PC-9 (cell line): ENCODE results near the gene INPP5F. TPM values are rescaled to one million over a fixed set of nuclear protein-coding genes. Genes with fewer than 3 reads are reported as not detected.

ENCODE experiments used
- BruUV-seq: library from RNA; stranded (reverse); fragments of 400-500 nt; replicated peaks from 2 replicates; lab custom pipeline; 2021; lab: Mats Ljungman, UMichigan
- CTCF ChIA-PET: fragments of 300-600 bp; sonication (Branson Sonifier 250); formaldehyde crosslinking; loops from one replicate; lab custom pipeline; 2022; ENCODE audit warnings: antibody characterized with exemption; lab: Charles Lee
- POLR2A ChIA-PET: fragments of 300-600 bp; sonication (Branson Sonifier 250); formaldehyde crosslinking; loops from one replicate; lab custom pipeline; 2022; ENCODE audit warnings: antibody characterized with exemption; ENCODE audit not compliant: unreplicated experiment; lab: Charles Lee
- DNase-seq, 2 experiments: peaks; one replicate each; pipeline versions ENCODE4 v3.0.0 to v3.0.0-alpha.2; 2015 to 2022; ENCODE audit warnings: mixed read lengths in 1 of 2
- H2AFZ ChIP-seq: fragments of 200-600 bp; sonication (generic); 2 replicates; pipeline ENCODE4 v1.8.1; 2017; ENCODE audit warnings: antibody characterized with exemption
- H3F3A ChIP-seq: fragments of 200-600 bp; sonication (generic); 2 replicates; pipeline ENCODE4 v1.8.1; 2017; ENCODE audit warnings: antibody characterized with exemption, mild to moderate bottlenecking, low read depth; ENCODE audit not compliant: insufficient read depth
- H3K27ac ChIP-seq: fragments of 200-600 bp; sonication (generic); 2 replicates; pipeline ENCODE4 v1.6.1; 2016; ENCODE audit warnings: mixed run types
- H3K27me3 ChIP-seq: fragments of 200-600 bp; sonication (generic); 2 replicates; pipeline ENCODE4 v1.6.1; 2016; ENCODE audit warnings: low read depth, mixed run types; ENCODE audit not compliant: insufficient read depth
- H3K36me3 ChIP-seq: fragments of 200-600 bp; sonication (generic); 2 replicates; pipeline ENCODE4 v1.6.1; 2016; ENCODE audit warnings: low read depth, mixed run types
- H3K4me1 ChIP-seq: fragments of 200-600 bp; sonication (generic); replicated peaks from 2 replicates; pipeline ENCODE4 v1.6.1; 2016; ENCODE audit warnings: mixed run types; ENCODE audit not compliant: insufficient read depth
- H3K4me2 ChIP-seq: fragments of 200-600 bp; sonication (generic); 2 replicates; pipeline ENCODE4 v1.6.1; 2017; ENCODE audit warnings: mixed run types
- H3K4me3 ChIP-seq: fragments of 200-600 bp; sonication (generic); 2 replicates; pipeline ENCODE4 v1.6.1; 2016; ENCODE audit warnings: mixed run types
- H3K79me2 ChIP-seq: fragments of 200-600 bp; sonication (generic); 2 replicates; pipeline ENCODE4 v1.6.1; 2017; ENCODE audit warnings: low read depth, mixed run types
- H3K9me2 ChIP-seq: fragments of 200-600 bp; sonication (generic); 2 replicates; pipeline ENCODE4 v1.8.1; 2017; ENCODE audit warnings: mild to moderate bottlenecking; ENCODE audit not compliant: insufficient read depth
- H3K9me3 ChIP-seq: fragments of 200-600 bp; sonication (generic); 2 replicates; pipeline ENCODE4 v1.8.1; 2016; ENCODE audit warnings: low read depth; ENCODE audit not compliant: insufficient read depth
- H4K20me1 ChIP-seq: fragments of 200-600 bp; sonication (generic); 2 replicates; pipeline ENCODE4 v1.8.1; 2017; ENCODE audit not compliant: insufficient read depth
- EZH2 ChIP-seq: fragments of 200-600 bp; sonication (generic); IDR thresholded peaks from 2 replicates; pipeline ENCODE4 v1.8.0; 2017; ENCODE audit warnings: antibody characterized with exemption, low read depth
- intact Hi-C: fragments of 100-400 bp; cut with micrococcal nuclease; formaldehyde crosslinking; loops from one replicate; pipeline ENCODE4 v1.10.0; 2022; ENCODE audit not compliant: unreplicated experiment
- total RNA-seq: library from RNA; stranded (reverse); gene quantifications from 2 replicates; pipeline ENCODE4 v1.2.3, GENCODE V29; 2021
- TF ChIP-seq, protein P1 (sequence below): fragments of 200-600 bp; sonication (generic); conservative IDR thresholded peaks from 2 replicates; pipeline ENCODE4 v1.6.1; 2017; ENCODE audit warnings: mixed run types, antibody characterized with exemption, mild to moderate bottlenecking, moderate library complexity

The INPP5F gene
- total RNA-seq, 1 experiment from 2014 or later = 11.4 TPM

DNA sequence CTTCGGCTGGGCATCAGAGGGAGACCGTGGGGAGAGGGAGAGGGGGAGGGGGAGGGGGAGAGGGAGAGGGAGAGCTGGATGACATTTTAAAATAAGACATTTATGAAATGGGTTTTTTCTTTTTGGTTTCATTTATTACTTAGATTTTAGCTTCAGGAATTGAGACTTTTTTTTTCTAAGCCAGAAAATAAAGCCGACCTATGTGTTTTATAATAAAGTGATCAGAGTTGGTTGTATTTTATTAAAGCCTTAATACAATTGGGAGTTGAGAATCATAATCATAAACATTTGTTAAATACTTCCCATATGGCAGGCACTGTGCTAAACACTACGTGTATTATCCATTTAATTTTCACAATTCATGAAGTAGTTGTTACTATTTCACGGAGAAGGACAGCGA lies 70.2 kb downstream of the INPP5F start:
- Histone ChIP-seq H3K27ac (no peak overlapping the region), H3F3A (no peaks in the 10 kb centered on the region), H3K4me1 (no peaks in the 10 kb centered on the region), H3K4me3 (no peak overlapping the region), H3K79me2 (no peaks in the 10 kb centered on the region), H3K4me2 (no peak overlapping the region), H3K36me3 (no peaks in the 10 kb centered on the region), H3K9me2 (no peaks in the 10 kb centered on the region), H3K9me3 (no peaks in the 10 kb centered on the region), H4K20me1 (no peaks in the 10 kb centered on the region), H2AFZ (no peak overlapping the region), H3K27me3 (no peaks in the 10 kb centered on the region)
- ChIA-PET CTCF (no interaction called here), POLR2A (no interaction called here)
- no peak for DNase-seq
- no peak for TF ChIP-seq EZH2
- TF ChIP-seq, protein P1, sequence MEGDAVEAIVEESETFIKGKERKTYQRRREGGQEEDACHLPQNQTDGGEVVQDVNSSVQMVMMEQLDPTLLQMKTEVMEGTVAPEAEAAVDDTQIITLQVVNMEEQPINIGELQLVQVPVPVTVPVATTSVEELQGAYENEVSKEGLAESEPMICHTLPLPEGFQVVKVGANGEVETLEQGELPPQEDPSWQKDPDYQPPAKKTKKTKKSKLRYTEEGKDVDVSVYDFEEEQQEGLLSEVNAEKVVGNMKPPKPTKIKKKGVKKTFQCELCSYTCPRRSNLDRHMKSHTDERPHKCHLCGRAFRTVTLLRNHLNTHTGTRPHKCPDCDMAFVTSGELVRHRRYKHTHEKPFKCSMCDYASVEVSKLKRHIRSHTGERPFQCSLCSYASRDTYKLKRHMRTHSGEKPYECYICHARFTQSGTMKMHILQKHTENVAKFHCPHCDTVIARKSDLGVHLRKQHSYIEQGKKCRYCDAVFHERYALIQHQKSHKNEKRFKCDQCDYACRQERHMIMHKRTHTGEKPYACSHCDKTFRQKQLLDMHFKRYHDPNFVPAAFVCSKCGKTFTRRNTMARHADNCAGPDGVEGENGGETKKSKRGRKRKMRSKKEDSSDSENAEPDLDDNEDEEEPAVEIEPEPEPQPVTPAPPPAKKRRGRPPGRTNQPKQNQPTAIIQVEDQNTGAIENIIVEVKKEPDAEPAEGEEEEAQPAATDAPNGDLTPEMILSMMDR = no peak
- intact Hi-C loops = no loop called here
- BruUV-seq = no TSS peak

DNA sequence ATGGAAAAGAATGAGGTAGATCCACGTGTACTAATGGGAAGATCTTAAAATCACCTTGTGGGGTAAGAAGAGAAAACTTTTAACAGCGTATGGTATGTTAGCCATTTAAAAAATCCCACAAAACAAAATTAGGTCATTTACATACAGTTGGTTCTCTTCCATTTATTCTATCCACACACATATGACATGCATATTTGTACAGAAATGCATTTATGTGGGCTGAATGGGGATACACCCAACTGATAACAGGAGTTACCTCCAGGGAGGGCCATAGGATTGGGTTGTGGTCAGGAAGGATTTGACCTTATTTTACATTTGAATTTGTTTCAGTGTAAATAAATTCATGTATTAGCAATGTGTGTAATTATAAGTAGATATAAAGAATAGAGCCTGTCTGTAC lies 75.3 kb downstream of the INPP5F start:
- no peak overlapping the region for H2AFZ ChIP-seq
- H3K79me2 ChIP-seq = no peaks in the 10 kb centered on the region
- intact Hi-C loops = no loop called here
- H3K4me1 ChIP-seq = no peaks in the 10 kb centered on the region
- no peak overlapping the region for H3K27ac ChIP-seq
- no peak overlapping the region for H3K4me2 ChIP-seq
- no peaks in the 10 kb centered on the region for H4K20me1 ChIP-seq
- H3F3A ChIP-seq = no peaks in the 10 kb centered on the region
- H3K9me2 ChIP-seq = no peaks in the 10 kb centered on the region
- ChIA-PET CTCF (no interaction called here), POLR2A (no interaction called here)
- H3K36me3 ChIP-seq = no peaks in the 10 kb centered on the region
- no TSS peak for BruUV-seq
- H3K9me3 ChIP-seq = no peaks in the 10 kb centered on the region
- no peak for DNase-seq
- TF ChIP-seq, protein P1 = no peak
- no peak for TF ChIP-seq EZH2
- no peaks in the 10 kb centered on the region for H3K27me3 ChIP-seq
- no peak overlapping the region for H3K4me3 ChIP-seq

DNA sequence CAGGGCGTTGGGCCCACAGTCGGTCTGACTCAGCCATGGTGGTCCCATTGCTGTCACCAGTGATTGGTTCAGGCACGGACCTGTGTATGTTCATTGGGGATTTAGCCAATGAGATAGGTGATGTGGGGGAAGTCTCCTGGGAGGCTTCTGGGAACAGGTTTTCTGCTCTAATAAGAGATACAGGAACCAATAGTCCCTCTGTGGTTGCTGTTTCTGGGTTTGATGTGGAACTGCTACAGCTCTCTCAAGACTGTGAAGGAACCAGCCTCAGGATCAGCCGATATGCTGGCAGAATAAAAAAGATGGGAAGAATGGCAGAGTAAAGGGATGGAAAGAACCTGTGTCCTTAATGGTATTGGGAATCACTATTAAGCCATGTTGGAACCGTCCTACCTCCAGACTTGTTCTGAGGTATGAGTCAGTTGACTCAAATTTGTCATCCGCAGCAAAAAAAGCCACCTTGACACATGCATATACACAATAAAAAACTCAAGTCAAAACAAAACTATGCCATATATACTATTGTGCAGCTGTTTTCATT lies 76.2 kb downstream of the INPP5F start:
- Histone ChIP-seq H4K20me1 (no peaks in the 10 kb centered on the region), H3K4me1 (no peaks in the 10 kb centered on the region), H2AFZ (no peak overlapping the region), H3K4me3 (no peak overlapping the region), H3K27me3 (no peaks in the 10 kb centered on the region), H3K79me2 (no peaks in the 10 kb centered on the region), H3K27ac (no peak overlapping the region), H3K9me3 (no peaks in the 10 kb centered on the region), H3F3A (no peaks in the 10 kb centered on the region), H3K36me3 (no peaks in the 10 kb centered on the region), H3K4me2 (no peak overlapping the region), H3K9me2 (no peaks in the 10 kb centered on the region)
- no TSS peak for BruUV-seq
- ChIA-PET POLR2A (no interaction called here), CTCF (no interaction called here)
- no peak for DNase-seq
- TF ChIP-seq EZH2 = no peak
- TF ChIP-seq, protein P1 = no peak
- intact Hi-C loops = no loop called here
